ENCODE measurements around the gene PPDPF.
A peak's percentile ranks its signal among the peaks of the same experiment; 100 is the strongest.

GRCh38 chr20:63520504-63520933 is at the start of gene PPDPF:
- TF ChIP-seq EZH2 (IDR thresholded peaks at IDR 0.05) = peak; percentile 9
- no peak for TF ChIP-seq CTCF (IDR thresholded peaks at IDR 0.05)
